K562 (cell line): Measurements from ENCODE around the gene LSS. TPM values are rescaled to one million over a fixed set of nuclear protein-coding genes. Genes with fewer than 3 reads are reported as not detected.

Experiments used
- ARID1B ChIP-seq: fragments of 450-650 bp; IDR thresholded peaks from 2 replicates; pipeline ENCODE4 v1.6.1; 2016; ENCODE audit warnings: antibody characterized with exemption, mild to moderate bottlenecking, inconsistent platforms
- COPS2 ChIP-seq: fragments of 450-650 bp; conservative IDR thresholded peaks from 2 replicates; pipeline ENCODE4 v1.6.1; 2016; ENCODE audit warnings: mild to moderate bottlenecking, moderate library complexity
- CTBP1 ChIP-seq: fragments of 450-650 bp; IDR thresholded peaks from 2 replicates; pipeline ENCODE4 v1.6.1; 2016; ENCODE audit warnings: borderline replicate concordance
- ERF ChIP-seq: fragments of 450-650 bp; formaldehyde crosslinking; IDR thresholded peaks from 2 replicates; pipeline ENCODE4 v1.4.0; 2020; ENCODE audit warnings: mild to moderate bottlenecking, mixed read lengths
- FOXA3 ChIP-seq, 2 experiments: fragments of 450-650 bp in 1 of 2; sonication (generic) in 1 of 2; formaldehyde crosslinking; IDR thresholded peaks in 1 of 2; conservative IDR thresholded peaks in 1 of 2; 2 replicates each; pipeline versions ENCODE4 v1.4.0 to v1.8.0; 2020 to 2022; ENCODE audit warnings: mild to moderate bottlenecking in 2 of 2, missing genetic modification reagents in 1 of 2
- GATAD2A ChIP-seq: fragments of 450-650 bp; IDR thresholded peaks from 2 replicates; pipeline ENCODE4 v1.6.1; 2017
- HEY1 ChIP-seq: fragments of 250-450 bp; sonication (Bioruptor Pico); IDR thresholded peaks from 2 replicates; pipeline ENCODE4 v1.5.0; 2020; ENCODE audit warnings: mild to moderate bottlenecking, moderate library complexity, borderline replicate concordance
- HNRNPLL ChIP-seq: fragments of 200-400 bp; formaldehyde crosslinking; IDR thresholded peaks from 2 replicates; pipeline ENCODE4 v1.6.1; 2017; ENCODE audit warnings: low read length, low read depth, mild to moderate bottlenecking; ENCODE audit not compliant: poor library complexity, severe bottlenecking
- KAT2B ChIP-seq: IDR thresholded peaks from one replicate; pipeline ENCODE4 v1.6.1; 2012; ENCODE audit warnings: low read depth, mild to moderate bottlenecking, control low read depth, inconsistent platforms, low read length, moderate library complexity
- KLF6 ChIP-seq: fragments of 250-450 bp; sonication (Bioruptor Pico); IDR thresholded peaks from 2 replicates; pipeline ENCODE4 v1.4.0; 2020; ENCODE audit warnings: mild to moderate bottlenecking, moderate library complexity, borderline replicate concordance
- MAFG ChIP-seq: fragments of 450-650 bp; conservative IDR thresholded peaks from 2 replicates; pipeline ENCODE4 v1.6.1; 2016; ENCODE audit warnings: missing genetic modification characterization, missing compliant biosample characterization
- MEIS2 ChIP-seq: fragments of 450-650 bp; IDR thresholded peaks from 2 replicates; pipeline ENCODE4 v1.6.1; 2014; ENCODE audit warnings: mild to moderate bottlenecking; ENCODE audit not compliant: partially characterized antibody
- PKNOX1 ChIP-seq: fragments of 450-650 bp; IDR thresholded peaks from 2 replicates; pipeline ENCODE4 v1.6.1; 2016
- POLR2G ChIP-seq: fragments of 200-400 bp; formaldehyde crosslinking; IDR thresholded peaks from 2 replicates; pipeline ENCODE4 v1.6.1; 2017; ENCODE audit warnings: low read depth, mild to moderate bottlenecking, antibody characterized with exemption, low read length, moderate library complexity
- RAD21 ChIP-seq, 2 experiments: fragments of 250-450 bp in 1 of 2; fragments of 450-650 bp in 1 of 2; sonication (Bioruptor Pico) in 1 of 2; formaldehyde crosslinking in 1 of 2; IDR thresholded peaks in 1 of 2; conservative IDR thresholded peaks in 1 of 2; 2 replicates each; pipeline versions ENCODE4 v1.4.0 to v1.8.0; 2020 to 2022; ENCODE audit warnings: mild to moderate bottlenecking in 2 of 2, moderate library complexity in 1 of 2
- ZNF212 ChIP-seq: fragments of 450-650 bp; formaldehyde crosslinking; IDR thresholded peaks from 2 replicates; pipeline ENCODE4 v1.4.0; 2020; ENCODE audit warnings: mild to moderate bottlenecking
- ZNF584 ChIP-seq: fragments of 200-800 bp; sonication (Bioruptor generic); IDR thresholded peaks from 2 replicates; pipeline ENCODE4 v1.6.1; 2016; ENCODE audit warnings: low read depth, mild to moderate bottlenecking, missing genetic modification characterization, missing compliant biosample characterization
- polyA plus RNA-seq, 8 experiments: library from polyadenylated mRNA; depleted of rRNA in 4 of 8; stranded (reverse) in 5 of 8; unstranded in 3 of 8; fragments of >200 nt; fragmentation: Nextera tagmentation in 2 of 8; fragmentation: Illumina TruSeq in 1 of 8; extraction: Ambion mirVana in 2 of 8; extraction: Trizol in 1 of 8; gene quantifications; 2 replicates each; pipeline versions ENCODE4 v1.2.1 to v1.2.3, GENCODE V29; 2011 to 2014; ENCODE audit warnings: inconsistent platforms in 1 of 8, missing spikeins in 1 of 8
- total RNA-seq, 7 experiments: library from RNA; depleted of rRNA in 6 of 7; stranded (reverse); fragments of >200 nt in 6 of 7; fragmentation: Illumina TruSeq in 2 of 7; extraction: Trizol in 2 of 7; gene quantifications; 2 replicates each; pipeline versions ENCODE4 v1.2.1 to v1.2.3, GENCODE V29; 2011 to 2021; ENCODE audit warnings: low replicate concordance in 1 of 7
- TF ChIP-seq, protein P1 (sequence below): fragments of 250-450 bp; sonication (Bioruptor Pico); IDR thresholded peaks from 2 replicates; pipeline ENCODE4 v1.4.0; 2020
- TF ChIP-seq, protein P2 (sequence below): sonication (generic); formaldehyde crosslinking; IDR thresholded peaks from 2 replicates; pipeline ENCODE4 v1.8.1; 2023; ENCODE audit warnings: mild to moderate bottlenecking, missing genetic modification reagents
- TF ChIP-seq, protein P3 (sequence below), 2 experiments: IDR thresholded peaks; 2 replicates each; pipeline ENCODE4 v1.6.1; 2012; ENCODE audit warnings: improper control_type of control experiment in 2 of 2, low read depth in 2 of 2, low read length in 2 of 2, borderline replicate concordance in 1 of 2

The LSS gene
- total and polyA plus RNA-seq, 9 of the 15 experiments (the other 6 are each of a cell fraction or from before 2014, with no cell fraction given), result 2.2 to 89.5 (median 37.4) TPM

DNA sequence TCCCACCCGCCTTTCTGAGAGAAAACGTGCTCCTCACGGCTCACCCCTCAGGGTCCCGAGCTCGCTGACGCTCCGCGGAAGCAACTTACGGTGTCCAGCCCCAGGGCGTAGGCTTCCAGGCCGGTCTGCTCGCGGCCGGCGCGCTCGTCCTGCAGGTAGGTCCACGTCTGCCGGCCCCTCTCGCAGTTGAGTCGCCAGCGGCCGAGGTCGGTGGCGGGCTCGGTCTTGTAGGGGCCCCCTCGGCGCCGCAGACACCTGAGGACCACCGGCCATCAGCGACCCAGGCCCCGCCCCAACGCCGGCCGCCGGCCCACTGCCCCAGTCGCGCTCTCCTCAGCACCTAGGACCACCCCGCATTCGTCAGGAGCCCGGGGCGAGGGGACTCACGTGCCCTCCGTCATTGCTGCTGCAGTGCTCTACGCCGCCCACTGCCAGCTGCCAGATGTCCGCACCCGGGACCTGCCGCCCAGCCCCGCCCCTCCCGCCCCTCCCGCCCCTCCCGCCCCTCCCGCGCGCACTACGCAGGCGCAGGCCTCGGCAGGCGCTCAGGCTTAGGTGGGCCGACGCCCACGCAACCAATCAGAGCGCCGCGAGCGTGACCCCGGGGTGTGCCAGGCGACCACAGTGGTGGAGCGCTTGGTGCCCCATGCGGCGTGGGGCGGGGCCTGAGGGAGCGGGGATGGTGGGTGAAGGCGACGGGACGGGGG is at the start of gene LSS (continued):
- no peak for TF ChIP-seq RAD21 (CRISPR knock-in tag; conservative IDR thresholded peaks at IDR 0.05 in 1 of 2, IDR thresholded peaks at IDR 0.05 in 1 of 2)
- TF ChIP-seq PKNOX1, result no peak
- TF ChIP-seq, protein P1, sequence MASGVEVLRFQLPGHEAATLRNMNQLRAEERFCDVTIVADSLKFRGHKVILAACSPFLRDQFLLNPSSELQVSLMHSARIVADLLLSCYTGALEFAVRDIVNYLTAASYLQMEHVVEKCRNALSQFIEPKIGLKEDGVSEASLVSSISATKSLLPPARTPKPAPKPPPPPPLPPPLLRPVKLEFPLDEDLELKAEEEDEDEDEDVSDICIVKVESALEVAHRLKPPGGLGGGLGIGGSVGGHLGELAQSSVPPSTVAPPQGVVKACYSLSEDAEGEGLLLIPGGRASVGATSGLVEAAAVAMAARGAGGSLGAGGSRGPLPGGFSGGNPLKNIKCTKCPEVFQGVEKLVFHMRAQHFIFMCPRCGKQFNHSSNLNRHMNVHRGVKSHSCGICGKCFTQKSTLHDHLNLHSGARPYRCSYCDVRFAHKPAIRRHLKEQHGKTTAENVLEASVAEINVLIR, result no peak
- TF ChIP-seq HEY1 (CRISPR knock-in tag), result no peak
- TF ChIP-seq CTBP1, result peak; percentile 74; the same call in 1 of the 2 replicates
- 0 out of 2 replicates have a peak, but pooled peaks have one; percentile 67 for TF ChIP-seq ERF (CRISPR knock-in tag)
- 0 out of 2 replicates have a peak, but pooled peaks have one; percentile 58 for TF ChIP-seq ZNF212
- peak; percentile 66 for TF ChIP-seq POLR2G
- no peak for TF ChIP-seq FOXA3 (CRISPR knock-in tag; conservative IDR thresholded peaks at IDR 0.05 in 1 of 2, IDR thresholded peaks at IDR 0.05 in 1 of 2)
- TF ChIP-seq, protein P2, sequence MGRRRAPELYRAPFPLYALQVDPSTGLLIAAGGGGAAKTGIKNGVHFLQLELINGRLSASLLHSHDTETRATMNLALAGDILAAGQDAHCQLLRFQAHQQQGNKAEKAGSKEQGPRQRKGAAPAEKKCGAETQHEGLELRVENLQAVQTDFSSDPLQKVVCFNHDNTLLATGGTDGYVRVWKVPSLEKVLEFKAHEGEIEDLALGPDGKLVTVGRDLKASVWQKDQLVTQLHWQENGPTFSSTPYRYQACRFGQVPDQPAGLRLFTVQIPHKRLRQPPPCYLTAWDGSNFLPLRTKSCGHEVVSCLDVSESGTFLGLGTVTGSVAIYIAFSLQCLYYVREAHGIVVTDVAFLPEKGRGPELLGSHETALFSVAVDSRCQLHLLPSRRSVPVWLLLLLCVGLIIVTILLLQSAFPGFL (CRISPR knock-in tag), result no peak
- no peak for TF ChIP-seq COPS2
- peak; percentile 54 for TF ChIP-seq MEIS2
- no peak for TF ChIP-seq KAT2B
- TF ChIP-seq, protein P3, sequence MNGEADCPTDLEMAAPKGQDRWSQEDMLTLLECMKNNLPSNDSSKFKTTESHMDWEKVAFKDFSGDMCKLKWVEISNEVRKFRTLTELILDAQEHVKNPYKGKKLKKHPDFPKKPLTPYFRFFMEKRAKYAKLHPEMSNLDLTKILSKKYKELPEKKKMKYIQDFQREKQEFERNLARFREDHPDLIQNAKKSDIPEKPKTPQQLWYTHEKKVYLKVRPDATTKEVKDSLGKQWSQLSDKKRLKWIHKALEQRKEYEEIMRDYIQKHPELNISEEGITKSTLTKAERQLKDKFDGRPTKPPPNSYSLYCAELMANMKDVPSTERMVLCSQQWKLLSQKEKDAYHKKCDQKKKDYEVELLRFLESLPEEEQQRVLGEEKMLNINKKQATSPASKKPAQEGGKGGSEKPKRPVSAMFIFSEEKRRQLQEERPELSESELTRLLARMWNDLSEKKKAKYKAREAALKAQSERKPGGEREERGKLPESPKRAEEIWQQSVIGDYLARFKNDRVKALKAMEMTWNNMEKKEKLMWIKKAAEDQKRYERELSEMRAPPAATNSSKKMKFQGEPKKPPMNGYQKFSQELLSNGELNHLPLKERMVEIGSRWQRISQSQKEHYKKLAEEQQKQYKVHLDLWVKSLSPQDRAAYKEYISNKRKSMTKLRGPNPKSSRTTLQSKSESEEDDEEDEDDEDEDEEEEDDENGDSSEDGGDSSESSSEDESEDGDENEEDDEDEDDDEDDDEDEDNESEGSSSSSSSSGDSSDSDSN (IDR thresholded peaks at IDR 0.05; ENCODE audit: borderline replicate concordance in 1 of 2, low read depth in 2 of 2, low read length in 2 of 2), result peak; percentile 58 to 64; a peak in 1 of 4 replicates
- no peak for TF ChIP-seq KLF6 (CRISPR knock-in tag)
- peak; percentile 59 for TF ChIP-seq HNRNPLL
- no peak for TF ChIP-seq GATAD2A
- TF ChIP-seq ARID1B, result no peak
- TF ChIP-seq ZNF584 (CRISPR knock-in tag), result no peak
- no peak for TF ChIP-seq MAFG (tag)
